Measurements from ENCODE around the gene PPP3R1. TPM values are rescaled to one million over a fixed set of nuclear protein-coding genes. Genes with fewer than 3 reads are reported as not detected.

The PPP3R1 gene
- total RNA-seq, 4 donors from 2014 or later, result 9.2 to 32.2 (median 28.1) TPM

DNA sequence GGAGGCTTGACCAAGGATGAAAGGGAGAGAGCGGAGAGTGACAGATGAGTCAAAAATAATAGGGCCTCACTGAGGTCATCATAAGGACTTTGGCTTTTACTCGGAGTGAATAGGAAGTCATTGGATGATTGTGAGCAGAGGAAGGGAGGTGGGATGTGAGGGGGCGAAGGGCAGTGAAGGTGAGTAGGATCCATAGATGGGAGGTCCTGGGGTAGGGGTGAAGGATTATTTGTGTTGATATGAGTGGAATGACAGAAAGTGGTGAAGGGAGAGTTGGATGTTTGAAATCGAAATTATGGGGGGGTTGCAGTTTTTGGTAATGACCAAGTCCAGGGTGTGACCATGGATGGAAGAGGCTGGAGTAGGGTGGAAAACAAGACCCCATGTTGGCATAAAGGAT, 80.6 kb downstream of the PPP3R1 start:
- no peaks in the 10 kb centered on the region for H3K9me3 ChIP-seq
- TF ChIP-seq POLR2A (IDR thresholded peaks at IDR 0.05) (no peak), CTCF (IDR thresholded peaks at IDR 0.05) (no peak), EP300 (IDR thresholded peaks at IDR 0.05; ENCODE audit: low read depth) (no peak), POLR2AphosphoS5 (IDR thresholded peaks at IDR 0.05) (no peak)
- H3K4me1 ChIP-seq, result no peaks in the 10 kb centered on the region
- H3K36me3 ChIP-seq, result peaks cover 0 to 9% (median 0%) of the 10 kb centered on the region in 4 donors
- no peak overlapping the region for H3K27ac ChIP-seq
- 94 to 97% methylated on average over 4 of the region's 4 CpGs for WGBS, 2 donors (ENCODE audit: low coverage in 1 of 2)
- intact Hi-C loops (cut with DNase I; ENCODE audit: low total_unique reads), result no loop called here
- DNase-seq, result no peak
- no peaks in the 10 kb centered on the region for H3K27me3 ChIP-seq
- in situ Hi-C loops (cut with MboI; ENCODE audit: low pct_ligation_motif_present in 1 of 4, low pct_unique_long_range_greater_than_20kb in 1 of 4, low sequenced_read_pairs in 3 of 4), result loop anchor here in 1 of 4 donors (25.0 kb wide), 1 partner anchor 266 kb away; no protein-coding TSS in a partner anchor
- H3K4me3 ChIP-seq, result no peak overlapping the region

DNA sequence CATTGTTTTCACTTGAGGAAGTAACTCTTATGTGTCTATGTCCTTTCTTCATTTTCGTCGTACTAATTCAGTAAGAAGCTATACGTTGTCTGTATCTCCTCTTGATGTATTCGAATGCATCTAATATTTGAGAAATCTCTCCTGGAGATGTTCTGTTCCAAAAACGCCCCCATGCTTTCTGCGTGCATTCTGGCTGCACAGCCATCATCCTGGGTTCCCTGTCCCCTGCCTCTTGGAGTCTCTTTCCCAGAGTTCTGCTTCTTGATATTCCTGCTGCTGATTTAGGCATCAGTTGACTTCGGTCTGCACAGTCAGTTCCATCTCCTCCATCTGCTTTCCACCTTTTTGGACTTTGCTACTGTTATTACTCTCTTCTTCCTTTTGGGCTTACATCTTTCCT, 81.2 kb downstream of the PPP3R1 start:
- no peak for DNase-seq
- TF ChIP-seq POLR2AphosphoS5 (IDR thresholded peaks at IDR 0.05) (no peak), EP300 (IDR thresholded peaks at IDR 0.05; ENCODE audit: low read depth) (no peak), CTCF (IDR thresholded peaks at IDR 0.05) (no peak), POLR2A (IDR thresholded peaks at IDR 0.05) (no peak)
- 94 to 100% methylated on average over 5 to 7 of the region's 7 CpGs for WGBS, 2 donors (ENCODE audit: low coverage in 1 of 2)
- Histone ChIP-seq H3K27ac (no peak overlapping the region), H3K9me3 (no peaks in the 10 kb centered on the region), H3K4me3 (no peak overlapping the region), H3K36me3 (peaks cover 0 to 9% (median 0%) of the 10 kb centered on the region in 4 donors), H3K4me1 (no peaks in the 10 kb centered on the region), H3K27me3 (no peaks in the 10 kb centered on the region)
- intact Hi-C loops (cut with DNase I; ENCODE audit: low total_unique reads) (no loop called here), in situ Hi-C loops (cut with MboI; ENCODE audit: low pct_ligation_motif_present in 1 of 4, low pct_unique_long_range_greater_than_20kb in 1 of 4, low sequenced_read_pairs in 3 of 4) (loop anchor here in 1 of 4 donors (25.0 kb wide), 1 partner anchor 266 kb away; no protein-coding TSS in a partner anchor)

DNA sequence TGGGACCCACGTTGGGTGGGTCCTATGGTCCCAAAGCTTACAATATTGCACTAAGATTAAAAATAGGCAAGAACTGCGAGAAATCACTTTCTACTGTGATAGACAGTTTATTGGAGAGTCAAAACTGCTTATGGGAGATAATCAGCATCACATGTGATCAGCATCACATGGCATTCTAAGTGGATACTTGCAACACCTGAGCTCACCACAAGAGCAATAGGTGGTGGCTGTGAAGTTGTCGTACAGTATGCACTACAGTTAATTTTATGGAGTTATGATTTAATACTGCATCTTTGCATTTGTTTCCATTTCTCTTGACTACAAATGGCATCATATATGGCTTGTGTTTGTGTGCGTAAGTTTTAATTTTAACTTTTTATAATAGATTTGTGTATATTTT, 83.0 kb downstream of the PPP3R1 start:
- WGBS, 2 donors (ENCODE audit: low coverage in 1 of 2), result 94% methylated on average over 4 of the region's 4 CpGs; no CpG with 5 or more reads in 1 of the 2 donors
- intact Hi-C loops (cut with DNase I; ENCODE audit: low total_unique reads) (no loop called here), in situ Hi-C loops (cut with MboI; ENCODE audit: low pct_ligation_motif_present in 1 of 4, low pct_unique_long_range_greater_than_20kb in 1 of 4, low sequenced_read_pairs in 3 of 4) (loop anchor here in 1 of 4 donors (25.0 kb wide), 1 partner anchor 268 kb away; no protein-coding TSS in a partner anchor)
- Histone ChIP-seq H3K4me3 (no peak overlapping the region), H3K9me3 (no peaks in the 10 kb centered on the region), H3K36me3 (peaks cover 0 to 9% (median 0%) of the 10 kb centered on the region in 4 donors), H3K4me1 (no peaks in the 10 kb centered on the region), H3K27me3 (no peaks in the 10 kb centered on the region), H3K27ac (no peak overlapping the region)
- TF ChIP-seq EP300 (IDR thresholded peaks at IDR 0.05; ENCODE audit: low read depth) (no peak), POLR2A (IDR thresholded peaks at IDR 0.05) (no peak), CTCF (IDR thresholded peaks at IDR 0.05) (no peak), POLR2AphosphoS5 (IDR thresholded peaks at IDR 0.05) (no peak)
- no peak for DNase-seq

DNA sequence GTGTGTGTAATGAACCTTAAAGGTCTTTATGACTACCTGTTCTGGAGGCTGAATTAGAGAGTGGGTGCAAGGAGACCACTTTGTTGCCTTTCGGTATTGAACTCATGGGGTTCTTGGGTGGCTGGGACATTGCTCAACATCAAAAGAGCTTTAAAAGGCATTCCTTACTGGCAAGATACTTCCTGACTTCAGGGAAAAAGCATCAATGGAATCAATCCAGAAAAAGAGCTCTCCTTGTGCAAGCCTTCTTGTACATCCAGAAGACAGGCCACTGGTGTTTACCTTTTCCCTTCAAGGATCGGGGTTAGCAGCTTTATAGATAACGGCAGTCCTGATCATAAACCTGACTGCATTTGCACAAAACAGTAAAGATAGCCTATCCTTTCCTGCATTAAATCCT, 85.1 kb downstream of the PPP3R1 start:
- no peak for DNase-seq
- Histone ChIP-seq H3K9me3 (no peaks in the 10 kb centered on the region), H3K27ac (no peak overlapping the region), H3K4me3 (no peak overlapping the region), H3K4me1 (no peaks in the 10 kb centered on the region), H3K36me3 (peaks cover 0 to 25% (median 0%) of the 10 kb centered on the region in 4 donors), H3K27me3 (no peaks in the 10 kb centered on the region)
- TF ChIP-seq EP300 (IDR thresholded peaks at IDR 0.05; ENCODE audit: low read depth) (no peak), POLR2AphosphoS5 (IDR thresholded peaks at IDR 0.05) (no peak), POLR2A (IDR thresholded peaks at IDR 0.05) (no peak), CTCF (IDR thresholded peaks at IDR 0.05) (no peak)
- WGBS, 2 donors (ENCODE audit: low coverage in 1 of 2), result 33 to 71% methylated on average over 3 of the region's 3 CpGs
- in situ Hi-C loops (cut with MboI; ENCODE audit: low pct_ligation_motif_present in 1 of 4, low pct_unique_long_range_greater_than_20kb in 1 of 4, low sequenced_read_pairs in 3 of 4), result loop anchor here in 1 of 4 donors (25.0 kb wide), 1 partner anchor 270 kb away; no protein-coding TSS in a partner anchor
- intact Hi-C loops (cut with DNase I; ENCODE audit: low total_unique reads), result no loop called here
